Amniotic stem cell (primary cell): ENCODE data around the gene EDAR.

Source experiments
- DNase-seq: peaks from one replicate; lab custom pipeline; 2025; lab: John Stamatoyannopoulos, UW

The EDAR gene

DNA sequence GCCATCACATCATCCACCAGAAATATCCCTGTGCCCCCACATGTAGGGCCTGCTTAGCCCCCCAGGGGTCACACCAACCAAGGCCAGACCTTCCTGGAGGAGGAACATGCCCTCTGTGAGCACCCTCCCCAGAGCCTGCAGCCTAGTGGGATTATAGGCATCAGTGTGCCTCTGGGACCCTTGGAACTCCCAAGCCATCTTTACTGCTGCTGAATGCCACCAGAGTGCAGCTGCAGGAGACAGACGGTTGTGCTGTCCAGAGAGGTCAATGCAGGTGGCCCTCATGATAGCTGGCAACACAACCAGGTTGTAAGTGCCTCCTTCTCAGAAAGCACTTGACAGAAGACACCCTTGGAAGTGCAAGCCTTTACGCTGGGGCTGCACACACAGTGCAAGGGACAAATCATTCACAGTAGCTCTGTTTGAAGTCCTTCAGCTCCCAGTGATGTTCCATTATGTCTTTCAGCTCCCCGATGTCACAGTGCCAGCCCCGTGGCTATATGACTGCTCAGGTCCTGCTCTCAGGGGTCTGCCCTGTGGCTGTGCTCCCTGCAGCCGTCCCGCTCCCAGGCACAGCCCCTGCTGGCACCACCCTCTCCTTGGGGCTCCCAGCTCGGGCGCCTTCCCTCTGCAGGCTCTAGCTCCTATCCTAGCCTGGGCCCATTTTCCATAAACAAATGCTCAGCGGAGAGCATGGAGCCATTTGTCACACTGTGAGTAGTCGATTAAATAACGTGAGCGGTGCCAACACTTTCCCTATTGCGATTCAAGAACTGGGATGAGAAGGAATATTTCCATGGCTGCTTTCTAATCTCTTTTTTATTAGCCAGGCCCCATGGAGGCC is 65.1 kb downstream of the EDAR start:
- DNase-seq = no peak

GRCh38 chr2:108923019-108923700 is 65.9 kb downstream of the EDAR start:
- DNase-seq = no peak

GRCh38 chr2:108922141-108922915 is 66.7 kb downstream of the EDAR start:
- no peak for DNase-seq

DNA sequence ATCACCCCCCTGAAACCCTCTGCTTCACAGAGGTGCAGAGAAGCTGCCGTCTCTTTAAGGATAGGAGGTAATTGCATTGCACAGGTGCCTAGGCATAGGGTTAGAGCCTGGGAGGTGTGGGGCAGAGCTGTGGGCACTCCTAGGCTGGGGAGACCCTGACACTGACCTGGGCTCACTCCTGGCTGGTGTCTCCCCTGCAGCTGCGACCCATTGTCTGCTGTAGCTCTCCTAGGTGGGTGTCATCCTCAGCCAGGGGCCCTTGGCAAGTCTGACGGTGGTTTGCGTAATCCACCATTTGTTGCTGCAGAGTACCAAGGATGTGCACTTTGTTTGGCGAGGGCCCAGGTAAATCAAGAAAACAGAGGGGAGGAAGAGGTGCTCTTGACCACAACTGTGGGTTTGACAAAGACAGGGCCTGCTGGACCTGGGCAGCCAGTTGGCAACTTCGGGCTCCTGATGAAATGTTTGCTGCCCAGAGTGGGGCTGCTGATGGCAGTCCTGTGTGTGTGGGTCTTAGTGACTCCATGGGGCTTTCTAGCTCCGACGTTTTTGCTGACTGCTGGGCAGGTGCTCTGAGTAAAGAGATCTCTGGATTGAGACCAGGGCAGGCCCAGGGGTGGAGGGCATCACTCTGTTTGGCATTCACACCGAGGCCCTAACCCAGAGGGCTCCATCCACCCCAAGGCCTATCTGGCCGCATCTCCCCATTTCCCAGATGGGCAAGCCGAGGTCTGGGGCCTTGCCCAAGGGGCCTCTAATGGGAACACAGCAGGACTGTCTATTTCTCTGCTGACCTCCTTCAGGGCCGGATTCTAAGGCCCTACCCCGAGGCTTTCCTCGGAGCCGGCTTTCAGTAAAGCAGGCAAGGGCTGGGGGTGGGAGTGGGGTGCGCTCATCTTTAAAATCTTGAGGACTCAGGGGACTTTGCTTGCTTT is 67.7 kb downstream of the EDAR start:
- no peak for DNase-seq

DNA sequence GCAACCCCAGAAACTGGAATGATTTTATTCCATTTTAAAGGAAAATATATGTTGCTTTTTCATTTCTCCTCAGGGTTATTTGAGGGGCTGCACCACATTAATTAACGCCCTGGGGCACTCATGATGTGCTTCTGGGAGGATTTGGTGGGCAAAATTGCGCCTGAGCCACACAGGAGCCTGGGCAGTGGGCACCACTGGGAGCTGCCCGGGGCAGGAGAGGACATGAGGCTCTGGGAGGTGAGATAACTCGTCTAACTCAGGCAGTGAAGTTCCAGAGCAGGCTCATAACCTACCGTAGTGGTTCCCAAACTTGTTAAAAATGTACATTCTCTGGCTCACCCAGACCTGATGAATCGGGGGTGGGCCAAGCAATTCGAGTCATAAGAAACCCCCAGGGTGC is 68.3 kb downstream of the EDAR start:
- DNase-seq = no peak

DNA sequence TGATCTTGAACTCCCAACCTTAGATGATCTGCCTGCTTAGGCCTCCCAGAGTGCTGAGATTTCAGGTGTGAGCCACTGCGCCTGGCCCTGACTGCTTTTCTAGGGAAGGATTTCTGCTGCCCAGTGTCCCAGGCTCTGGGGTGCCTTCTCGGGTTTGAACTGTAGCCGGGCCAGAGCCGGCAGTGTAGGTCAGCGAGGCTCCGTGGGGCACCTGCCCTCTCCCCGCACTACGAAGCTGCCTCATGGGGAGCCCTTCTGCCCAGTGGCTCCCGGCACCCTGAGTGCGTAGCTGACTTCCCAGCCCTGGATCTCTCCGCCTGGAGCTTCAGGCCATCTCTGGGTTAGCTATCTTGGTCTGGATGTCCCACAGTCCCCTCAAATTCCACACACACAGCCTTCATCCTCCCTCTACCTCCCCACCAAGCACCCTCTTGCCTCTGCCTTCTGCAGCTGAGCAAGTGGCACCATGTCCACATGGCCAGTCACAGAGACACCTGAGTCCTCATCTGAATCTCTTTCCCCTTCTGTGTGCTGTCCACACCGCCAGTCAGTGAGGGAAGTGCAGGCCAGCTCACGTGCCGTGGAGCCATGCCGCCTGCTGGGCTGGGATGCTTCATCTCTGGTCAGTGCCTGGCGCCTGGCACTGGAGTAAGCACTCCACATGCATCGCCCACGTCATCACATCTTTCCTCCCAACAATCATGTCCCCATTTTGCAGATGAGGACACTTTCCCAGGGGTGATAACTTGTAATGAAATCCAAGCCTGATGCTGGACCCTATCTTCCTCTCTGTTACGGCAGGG is 69.2 kb downstream of the EDAR start:
- no peak for DNase-seq

- no peak for DNase-seq
Measured at GRCh38 chr2:108918941-108919341, 70.1 kb downstream of the EDAR start.

DNA sequence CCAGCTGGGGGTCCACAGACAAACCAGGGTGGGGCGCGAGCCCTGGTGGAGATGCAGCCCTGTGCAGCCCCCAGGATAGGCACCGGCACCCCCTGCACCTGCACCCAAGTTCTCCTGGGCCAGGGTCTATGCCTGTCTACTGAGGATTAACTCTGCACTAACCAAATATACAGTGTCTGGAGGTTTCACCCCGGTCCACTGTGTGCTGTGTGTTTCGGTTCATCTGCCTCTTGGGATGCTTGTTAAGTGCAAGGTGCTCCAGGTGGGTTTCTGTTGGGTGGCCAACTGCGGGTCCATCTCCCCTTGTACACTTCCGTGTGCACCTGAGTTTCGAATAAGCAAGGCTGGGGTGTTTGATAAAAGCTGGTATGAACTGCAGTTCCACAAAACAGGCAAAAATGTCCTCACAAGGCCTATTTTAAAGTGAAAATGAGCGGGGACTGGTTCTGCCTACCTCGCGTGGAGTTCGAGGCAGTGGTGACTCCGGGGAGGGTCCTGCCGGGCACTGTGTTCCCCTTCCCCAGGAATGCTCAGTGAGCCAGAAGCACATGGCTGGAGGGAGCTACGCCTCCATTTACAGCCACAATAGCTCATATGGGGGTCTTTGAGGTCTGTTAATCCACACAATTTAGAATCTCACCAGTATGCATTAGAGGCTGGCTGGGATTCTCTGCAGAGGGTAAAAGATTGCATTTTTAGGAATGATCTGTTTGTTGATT is 70.7 kb downstream of the EDAR start:
- DNase-seq = no peak

GRCh38 chr2:108917526-108917925 is 71.5 kb downstream of the EDAR start:
- no peak for DNase-seq

GRCh38 chr2:108916796-108917421 is 72.1 kb downstream of the EDAR start:
- no peak for DNase-seq

DNA sequence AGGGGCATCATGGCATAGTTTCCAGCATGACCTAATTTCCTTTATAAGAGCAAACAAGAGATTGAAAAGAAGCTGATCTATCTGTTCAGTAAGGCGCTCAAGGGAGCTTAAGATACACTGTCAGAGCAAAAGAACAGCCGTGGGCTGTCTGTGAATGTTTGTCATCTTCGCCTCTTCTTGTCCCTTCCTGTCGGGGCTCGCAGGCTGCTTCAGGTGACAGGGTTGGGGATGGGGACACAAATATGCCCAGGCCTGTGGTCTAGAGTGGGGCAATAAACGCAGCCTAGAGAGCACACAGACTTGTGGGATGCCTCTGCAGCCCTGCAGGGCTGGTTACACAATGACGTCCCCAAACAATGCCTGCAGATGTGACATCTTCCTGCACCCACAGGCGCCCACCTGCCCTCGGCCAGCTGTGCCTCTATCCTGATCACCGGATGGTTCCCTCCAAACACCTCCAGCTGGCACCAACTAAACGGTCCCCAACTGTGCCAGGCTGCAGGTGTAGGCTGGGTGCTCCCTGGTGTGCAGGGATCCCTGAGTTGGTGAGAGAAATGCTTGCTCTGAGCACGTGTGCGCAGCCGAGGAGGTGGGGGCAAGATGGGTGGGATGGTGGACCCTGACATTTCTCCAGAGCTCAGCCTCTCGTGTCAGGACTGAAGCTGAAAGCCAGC is 72.8 kb downstream of the EDAR start:
- DNase-seq = no peak

DNA sequence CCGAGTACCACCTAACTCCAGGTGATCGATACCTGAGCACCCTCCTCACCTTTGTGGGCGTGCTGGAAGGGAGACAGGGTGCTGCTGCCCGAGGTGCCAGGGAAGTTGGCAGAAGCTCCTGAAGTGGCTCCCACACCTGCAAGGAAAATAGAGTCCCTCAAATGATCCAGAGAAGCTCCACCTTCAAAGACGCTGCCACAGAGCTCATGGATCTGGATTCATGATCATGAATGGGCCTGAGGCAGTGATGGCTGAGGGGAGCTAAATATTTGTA is 76.5 kb downstream of the EDAR start:
- DNase-seq = no peak

GRCh38 chr2:108911807-108912628 is 77.0 kb downstream of the EDAR start:
- no peak for DNase-seq

DNA sequence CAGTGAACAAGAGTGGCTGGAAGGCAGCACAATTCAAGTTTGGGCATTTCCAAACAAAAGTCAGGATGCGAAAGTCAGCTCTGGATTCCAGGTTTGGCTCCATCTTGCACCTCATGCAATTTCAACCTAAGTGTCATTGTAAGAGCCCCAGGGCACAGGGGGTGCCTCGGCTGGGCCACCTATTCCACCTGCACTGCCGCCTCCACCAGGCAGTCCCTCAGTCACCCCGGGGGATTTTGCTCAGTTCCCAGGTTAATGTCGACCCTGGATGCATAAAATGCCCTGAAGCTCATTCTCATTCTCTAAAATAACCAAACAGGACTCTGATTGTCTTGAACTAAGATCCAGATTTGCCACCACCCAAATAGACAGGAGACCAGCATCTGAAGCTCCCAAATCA is 77.6 kb downstream of the EDAR start:
- no peak for DNase-seq

GRCh38 chr2:108910541-108911396 is 78.3 kb downstream of the EDAR start:
- no peak for DNase-seq

DNA sequence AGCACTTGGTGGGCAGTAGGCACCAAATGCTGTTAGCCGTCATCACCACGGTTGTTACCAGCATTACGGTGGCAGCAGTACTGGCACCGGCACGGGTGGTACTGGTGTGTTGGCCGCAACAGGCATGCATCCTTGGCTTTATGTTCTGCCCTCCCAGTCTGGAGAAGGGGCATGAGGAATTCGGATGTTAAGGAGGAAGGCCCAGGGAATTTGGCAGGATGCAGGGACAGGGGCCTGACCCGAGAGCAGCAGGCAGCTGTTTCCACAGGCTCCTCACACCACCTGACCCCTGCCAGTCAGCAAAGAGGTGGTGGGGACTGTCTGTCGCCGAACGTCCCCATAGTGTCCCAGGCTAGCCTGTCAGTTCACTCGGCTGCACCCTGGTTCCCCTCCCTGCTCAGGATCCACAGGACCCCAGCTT is 79.0 kb downstream of the EDAR start:
- no peak for DNase-seq

GRCh38 chr2:108909275-108909823 is 79.7 kb downstream of the EDAR start:
- no peak for DNase-seq
